Thyroid gland (tissue), 4 donors: ENCODE results near the gene NCF2.

Experiments used
- POLR2A ChIP-seq, 2 donors: fragments of 450-650 bp; IDR thresholded peaks; one replicate each; pipeline ENCODE4 v1.6.1; 2017; ENCODE audit warnings: antibody characterized with exemption in 2 of 2, mild to moderate bottlenecking in 2 of 2, moderate library complexity in 1 of 2
- TF ChIP-seq, protein P1 (sequence below), 6 experiments: fragments of 200-600 bp in 3 of 6; fragments of 450-650 bp in 3 of 6; sonication (generic) in 3 of 6; IDR thresholded peaks; one replicate each; pipeline ENCODE4 v1.5.1; 2016 to 2019; ENCODE audit warnings: antibody characterized with exemption in 6 of 6, mild to moderate bottlenecking in 2 of 6, inconsistent platforms in 1 of 6, moderate library complexity in 1 of 6

DNA sequence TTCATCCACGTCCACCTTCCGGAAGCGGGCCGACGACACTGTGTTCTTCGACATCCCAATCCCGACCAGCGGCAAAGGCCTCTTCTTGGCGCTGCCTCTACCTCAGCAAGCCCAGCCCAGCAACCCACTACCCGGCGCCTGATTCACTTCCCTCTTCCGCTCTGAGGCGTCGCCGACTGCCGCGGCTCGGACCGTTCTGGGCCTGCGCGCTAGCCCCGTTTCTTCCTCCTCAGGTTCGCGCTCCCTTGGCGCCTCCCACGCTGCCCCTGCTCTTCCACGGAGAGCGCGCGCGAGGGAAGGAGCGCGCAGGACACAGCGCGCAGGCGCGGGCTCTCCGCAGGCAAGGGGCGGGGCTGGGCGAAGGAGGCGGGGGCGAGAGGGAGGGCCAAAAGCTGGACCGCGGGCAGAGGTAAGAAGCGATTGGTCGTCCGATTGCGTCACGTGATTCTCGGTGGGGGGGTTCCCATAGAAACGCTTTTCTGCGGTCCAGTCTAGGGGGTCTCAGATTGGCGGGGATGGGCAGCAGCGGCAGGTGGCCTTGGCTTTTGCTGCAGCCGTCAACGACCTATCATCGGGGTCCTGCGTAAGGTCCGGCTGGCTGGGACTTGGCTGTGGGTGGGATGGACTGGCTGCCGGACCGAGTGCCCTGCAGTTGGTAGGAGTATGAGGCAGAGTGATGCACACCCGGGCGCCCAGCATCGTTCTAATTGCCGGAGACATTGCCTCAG, 45.5 kb upstream of the NCF2 start, which contains the start of gene ARPC5:
- TF ChIP-seq, protein P1, sequence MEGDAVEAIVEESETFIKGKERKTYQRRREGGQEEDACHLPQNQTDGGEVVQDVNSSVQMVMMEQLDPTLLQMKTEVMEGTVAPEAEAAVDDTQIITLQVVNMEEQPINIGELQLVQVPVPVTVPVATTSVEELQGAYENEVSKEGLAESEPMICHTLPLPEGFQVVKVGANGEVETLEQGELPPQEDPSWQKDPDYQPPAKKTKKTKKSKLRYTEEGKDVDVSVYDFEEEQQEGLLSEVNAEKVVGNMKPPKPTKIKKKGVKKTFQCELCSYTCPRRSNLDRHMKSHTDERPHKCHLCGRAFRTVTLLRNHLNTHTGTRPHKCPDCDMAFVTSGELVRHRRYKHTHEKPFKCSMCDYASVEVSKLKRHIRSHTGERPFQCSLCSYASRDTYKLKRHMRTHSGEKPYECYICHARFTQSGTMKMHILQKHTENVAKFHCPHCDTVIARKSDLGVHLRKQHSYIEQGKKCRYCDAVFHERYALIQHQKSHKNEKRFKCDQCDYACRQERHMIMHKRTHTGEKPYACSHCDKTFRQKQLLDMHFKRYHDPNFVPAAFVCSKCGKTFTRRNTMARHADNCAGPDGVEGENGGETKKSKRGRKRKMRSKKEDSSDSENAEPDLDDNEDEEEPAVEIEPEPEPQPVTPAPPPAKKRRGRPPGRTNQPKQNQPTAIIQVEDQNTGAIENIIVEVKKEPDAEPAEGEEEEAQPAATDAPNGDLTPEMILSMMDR (IDR thresholded peaks at IDR 0.05), result no peak
- peak; percentile 61 to 98 for TF ChIP-seq POLR2A (IDR thresholded peaks at IDR 0.05)
